AG09309 (cell line): ENCODE measurements around the gene TOP2A.
"Not testable (repeated sequence)": the region's sequence is repeated elsewhere in the genome, so short reads cannot be mapped to it uniquely, and the experiment has no call there.

ENCODE experiments used
- DNase-seq: peaks from one replicate; pipeline ENCODE4 v3.0.0-alpha.2; 2010; ENCODE audit warnings: low read depth
- H3K4me3 ChIP-seq: 2 replicates; pipeline ENCODE4 v1.5.1; 2011; ENCODE audit warnings: mild to moderate bottlenecking, low read depth, low read length, moderate library complexity; ENCODE audit not compliant: control insufficient read depth
- CTCF ChIP-seq: IDR thresholded peaks from 2 replicates; pipeline ENCODE4 v1.5.1; 2011; ENCODE audit warnings: mild to moderate bottlenecking, low read depth, low read length, inconsistent platforms; ENCODE audit not compliant: insufficient read depth, control insufficient read depth; ENCODE audit errors: missing control alignments

TOP2A gene

GRCh38 chr17:40418428-40418706 is 671 bp upstream of the TOP2A start:
- peak overlapping the region; percentile 48 for H3K4me3 ChIP-seq
- no peak for TF ChIP-seq CTCF
- no peak for DNase-seq

GRCh38 chr17:40417258-40417608 is 463 bp downstream of the TOP2A start:
- H3K4me3 ChIP-seq, result peak overlapping the region; percentile 64
- TF ChIP-seq CTCF, result no peak
- DNase-seq, result no peak

GRCh38 chr17:40416671-40417070 is 1.0 kb downstream of the TOP2A start:
- peak overlapping the region; percentile 64 for H3K4me3 ChIP-seq
- DNase-seq, result no peak
- TF ChIP-seq CTCF, result no peak

GRCh38 chr17:40415390-40415789 is 2.3 kb downstream of the TOP2A start:
- DNase-seq, result peak; percentile 13
- TF ChIP-seq CTCF, result peak; percentile 53
- peak overlapping the region; percentile 20; the same call in 1 of the 2 replicates for H3K4me3 ChIP-seq

GRCh38 chr17:40414312-40414711 is 3.4 kb downstream of the TOP2A start:
- not testable (repeated sequence) for H3K4me3 ChIP-seq, DNase-seq

- TF ChIP-seq CTCF, result no peak
- no peak for DNase-seq
- H3K4me3 ChIP-seq, result no peak overlapping the region
Measured at GRCh38 chr17:40412880-40413279, 4.8 kb downstream of the TOP2A start.

- H3K4me3 ChIP-seq, result no peak overlapping the region
- DNase-seq, result no peak
- no peak for TF ChIP-seq CTCF
Measured at GRCh38 chr17:40411821-40412220, 5.9 kb downstream of the TOP2A start.

- DNase-seq, result no peak
- TF ChIP-seq CTCF, result no peak
- no peak overlapping the region for H3K4me3 ChIP-seq
Measured at GRCh38 chr17:40410082-40410481, 7.6 kb downstream of the TOP2A start.

- H3K4me3 ChIP-seq, DNase-seq: not testable (repeated sequence)
Measured at GRCh38 chr17:40409540-40409939, 8.2 kb downstream of the TOP2A start.
